Choroid plexus epithelial cell (primary cell): ENCODE data around the gene SGCG.

Experiments
- DNase-seq: peaks from one replicate; pipeline ENCODE4 v3.0.0-alpha.2; 2010; ENCODE audit warnings: low read depth
- H3K4me3 ChIP-seq: 2 replicates; pipeline ENCODE4 v1.5.1; 2011; ENCODE audit warnings: low read depth, mild to moderate bottlenecking, control low read depth, low read length, moderate library complexity
- TF ChIP-seq, protein P1 (sequence below): conservative IDR thresholded peaks from 2 replicates; pipeline ENCODE4 v1.5.1; 2011; ENCODE audit warnings: low read depth, mild to moderate bottlenecking, control low read depth, inconsistent platforms, low read length, moderate library complexity

Gene SGCG

GRCh38 chr13:23146811-23147625, 33.8 kb upstream of the SGCG start:
- TF ChIP-seq, protein P1, sequence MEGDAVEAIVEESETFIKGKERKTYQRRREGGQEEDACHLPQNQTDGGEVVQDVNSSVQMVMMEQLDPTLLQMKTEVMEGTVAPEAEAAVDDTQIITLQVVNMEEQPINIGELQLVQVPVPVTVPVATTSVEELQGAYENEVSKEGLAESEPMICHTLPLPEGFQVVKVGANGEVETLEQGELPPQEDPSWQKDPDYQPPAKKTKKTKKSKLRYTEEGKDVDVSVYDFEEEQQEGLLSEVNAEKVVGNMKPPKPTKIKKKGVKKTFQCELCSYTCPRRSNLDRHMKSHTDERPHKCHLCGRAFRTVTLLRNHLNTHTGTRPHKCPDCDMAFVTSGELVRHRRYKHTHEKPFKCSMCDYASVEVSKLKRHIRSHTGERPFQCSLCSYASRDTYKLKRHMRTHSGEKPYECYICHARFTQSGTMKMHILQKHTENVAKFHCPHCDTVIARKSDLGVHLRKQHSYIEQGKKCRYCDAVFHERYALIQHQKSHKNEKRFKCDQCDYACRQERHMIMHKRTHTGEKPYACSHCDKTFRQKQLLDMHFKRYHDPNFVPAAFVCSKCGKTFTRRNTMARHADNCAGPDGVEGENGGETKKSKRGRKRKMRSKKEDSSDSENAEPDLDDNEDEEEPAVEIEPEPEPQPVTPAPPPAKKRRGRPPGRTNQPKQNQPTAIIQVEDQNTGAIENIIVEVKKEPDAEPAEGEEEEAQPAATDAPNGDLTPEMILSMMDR = no peak
- no peak overlapping the region for H3K4me3 ChIP-seq
- no peak for DNase-seq

DNA sequence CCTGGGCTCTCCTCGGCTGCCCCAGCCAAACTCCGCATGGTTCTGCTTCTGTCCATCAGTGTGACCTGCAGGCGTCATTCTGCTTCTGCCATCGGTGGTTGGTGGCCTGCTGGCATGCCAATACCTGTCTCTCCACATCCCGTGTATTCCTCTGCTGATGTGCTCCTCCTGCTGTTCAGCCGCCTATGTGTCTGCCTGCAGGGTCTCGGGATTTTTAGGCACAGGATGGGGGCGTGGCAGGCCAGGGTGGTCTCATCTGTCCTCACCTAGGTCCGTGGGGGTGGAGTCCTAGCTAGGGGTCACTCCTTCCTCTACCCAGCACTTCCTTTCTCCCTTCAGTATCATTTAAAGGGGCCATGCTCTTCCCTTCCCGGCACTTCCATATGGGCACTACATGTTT, 33.0 kb upstream of the SGCG start:
- DNase-seq = no peak
- no peak overlapping the region for H3K4me3 ChIP-seq
- TF ChIP-seq, protein P1 = no peak

GRCh38 chr13:23157781-23158180, 23.0 kb upstream of the SGCG start:
- TF ChIP-seq, protein P1 = no peak
- no peak for DNase-seq
- no peak overlapping the region for H3K4me3 ChIP-seq

DNA sequence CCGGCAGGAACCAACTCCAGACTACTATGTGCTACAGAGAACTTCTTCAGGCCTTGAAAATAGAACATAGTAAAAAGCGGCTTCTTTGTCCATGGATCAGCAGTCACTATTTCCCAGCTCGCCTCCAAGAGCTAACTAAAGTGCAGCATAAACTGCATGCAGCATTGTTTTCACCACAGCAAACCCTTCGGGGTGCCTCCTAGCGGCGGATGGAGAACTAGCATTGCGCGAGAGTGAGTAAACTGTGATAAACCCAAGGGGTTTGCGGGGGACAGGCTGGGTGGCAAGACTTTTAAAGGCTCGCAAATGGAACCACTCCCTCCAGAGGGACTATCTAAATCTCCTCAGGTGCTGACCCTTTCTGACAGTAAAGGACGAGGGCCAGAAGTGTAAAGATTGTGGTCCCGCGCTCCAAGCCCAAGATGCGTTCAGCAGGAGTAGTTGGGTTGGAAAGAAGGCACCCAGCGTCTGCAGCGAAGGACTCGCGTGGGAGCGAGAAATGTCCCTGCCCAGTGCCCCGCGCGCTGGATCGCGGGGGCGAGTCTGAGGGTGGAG, 21.5 kb upstream of the SGCG start:
- TF ChIP-seq, protein P1 = peak; percentile 67
- H3K4me3 ChIP-seq = peak overlapping the region; percentile 32
- peak; percentile 29 for DNase-seq

GRCh38 chr13:23159760-23160637, 20.8 kb upstream of the SGCG start:
- DNase-seq = no peak
- peak overlapping the region; percentile 32 for H3K4me3 ChIP-seq
- TF ChIP-seq, protein P1 = no peak

- TF ChIP-seq, protein P1 = no peak
- DNase-seq = no peak
- H3K4me3 ChIP-seq = no peak overlapping the region
These were observed 19.9 kb upstream of the SGCG start for GRCh38 chr13:23160638-23161480.
